Small intestine (tissue), 7 donors: ENCODE data around the gene SLC25A45. TPM values are rescaled to one million over a fixed set of nuclear protein-coding genes. Genes with fewer than 3 reads are reported as not detected.

ENCODE experiments used
- DNase-seq, 2 donors: peaks; one replicate each; pipeline versions ENCODE4 v3.0.0 to v3.0.0-alpha.2; 2013
- FAIRE-seq: peaks from 2 replicates; lab custom pipeline; 2012; peaks lifted over from hg19 to GRCh38; lab: Jason Lieb, UNC
- H3K27ac ChIP-seq, 3 donors: one replicate each; pipeline ENCODE4 v1.5.1; 2013; ENCODE audit warnings: low read length in 2 of 3, mild to moderate bottlenecking in 2 of 3, control low read depth in 1 of 3, inconsistent platforms in 1 of 3, low read depth in 1 of 3, moderate library complexity in 1 of 3
- H3K27me3 ChIP-seq, 3 donors: one replicate each; pipeline ENCODE4 v1.6.1; 2013; ENCODE audit warnings: low read length in 3 of 3, inconsistent platforms in 1 of 3; ENCODE audit not compliant: control insufficient read depth in 3 of 3, insufficient read depth in 3 of 3
- H3K36me3 ChIP-seq, 3 donors: one replicate each; pipeline ENCODE4 v1.6.1; 2013; ENCODE audit warnings: low read length in 3 of 3, inconsistent platforms in 1 of 3, low read depth in 1 of 3, mild to moderate bottlenecking in 1 of 3, moderate library complexity in 1 of 3; ENCODE audit not compliant: control insufficient read depth in 3 of 3, insufficient read depth in 2 of 3
- H3K4me1 ChIP-seq, 3 donors: one replicate each; pipeline ENCODE4 v1.6.1; 2013; ENCODE audit warnings: low read length in 2 of 3, inconsistent platforms in 1 of 3, low read depth in 1 of 3, mild to moderate bottlenecking in 1 of 3, moderate library complexity in 1 of 3; ENCODE audit not compliant: control insufficient read depth in 3 of 3, insufficient read depth in 2 of 3
- H3K4me3 ChIP-seq, 3 donors: one replicate each; pipeline ENCODE4 v1.5.1; 2013; ENCODE audit warnings: low read length in 3 of 3, control low read depth in 1 of 3, inconsistent platforms in 1 of 3, low read depth in 1 of 3, mild to moderate bottlenecking in 1 of 3, moderate library complexity in 1 of 3
- H3K9me3 ChIP-seq, 2 donors: one replicate each; pipeline ENCODE4 v1.6.1; 2013; ENCODE audit warnings: low read depth in 1 of 2, low read length in 1 of 2; ENCODE audit not compliant: control insufficient read depth in 2 of 2, insufficient read depth in 1 of 2
- WGBS, 3 donors: extraction: QIAGEN DNeasy Blood & Tissue Kit; methylation state at CpG; one replicate each; pipeline ENCODE4 v1.1.7; 2013; 5-methylcytosine and 5-hydroxymethylcytosine counted together
- polyA plus RNA-seq, 4 donors: library from polyadenylated mRNA; stranded (reverse) in 3 of 4; unstranded in 1 of 4; fragments of 200-250 nt in 3 of 4; fragments of 120-200 nt in 1 of 4; gene quantifications; one replicate each; pipeline versions ENCODE4 v1.2.1 to v1.2.3, GENCODE V29; 2013
- donor health status: healthy with polysubstance abuse.
- donor health status: control.
- donor health status: control.
- donor health status: Bipolar disorder and iron deficiency.
- donor health status: healthy.

SLC25A45 gene
- polyA plus RNA-seq, 4 donors: 13.9 to 35.4 (median 22.1) TPM

GRCh38 chr11:65375012-65375411, 7.4 kb downstream of the SLC25A45 start:
- peak in 1 of 2 donors; percentile 81 for DNase-seq
- H3K27ac ChIP-seq: peak overlapping the region in 1 of 3 donors; percentile 29
- whole genome bisulfite sequencing, 3 donors: 40 to 70% (median 53%) methylated on average over 8 of the region's 8 CpGs

GRCh38 chr11:65373839-65374580, 8.4 kb downstream of the SLC25A45 start:
- no peaks in the 10 kb centered on the region for H3K9me3 ChIP-seq
- peaks cover 0 to 42% (median 3%) of the 10 kb centered on the region in 3 donors for H3K4me1 ChIP-seq
- peaks cover 0 to 47% (median 1%) of the 10 kb centered on the region in 3 donors for H3K36me3 ChIP-seq
- peak overlapping the region in 2 of 3 donors; percentile 1 to 12 for H3K27ac ChIP-seq
- no peaks in the 10 kb centered on the region for H3K27me3 ChIP-seq
- DNase-seq (no peak), FAIRE-seq (no peak)
- WGBS, 3 donors: 87 to 90% (median 89%) methylated on average over 14 of the region's 14 CpGs
- no peak overlapping the region for H3K4me3 ChIP-seq

More at GRCh38 chr11:65375012-65375411, 7.4 kb downstream of the SLC25A45 start:
- H3K36me3 ChIP-seq: peaks cover 0 to 57% (median 1%) of the 10 kb centered on the region in 3 donors
- peaks cover 0 to 50% (median 5%) of the 10 kb centered on the region in 3 donors for H3K4me1 ChIP-seq
- H3K27me3 ChIP-seq: no peaks in the 10 kb centered on the region
- no peaks in the 10 kb centered on the region for H3K9me3 ChIP-seq
- FAIRE-seq: no peak
- no peak overlapping the region for H3K4me3 ChIP-seq

DNA sequence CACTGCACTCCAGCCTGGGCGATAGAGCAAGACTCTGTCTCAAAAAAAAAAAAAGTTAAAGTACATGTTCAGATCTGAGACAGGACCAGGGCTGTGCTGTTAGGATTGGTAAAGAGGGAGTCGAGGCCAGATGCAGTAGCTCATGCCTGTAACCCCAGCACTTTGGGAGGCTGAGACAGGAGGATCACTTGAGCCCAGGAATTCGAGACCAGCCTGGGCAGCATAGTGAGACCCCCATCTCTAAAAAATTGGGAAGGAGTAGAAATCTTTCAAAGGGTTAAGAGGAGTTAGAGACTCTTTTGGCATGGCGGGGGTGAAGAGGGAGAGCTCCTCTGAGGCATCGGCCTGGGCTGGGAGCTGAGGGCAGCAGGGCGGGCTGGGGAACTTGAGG, 11.8 kb downstream of the SLC25A45 start:
- no peak for DNase-seq
- no peaks in the 10 kb centered on the region for H3K9me3 ChIP-seq
- FAIRE-seq: no peak
- H3K36me3 ChIP-seq: peaks cover 0 to 19% (median 0%) of the 10 kb centered on the region in 3 donors
- WGBS, 3 donors: 80 to 92% (median 83%) methylated on average over 6 of the region's 6 CpGs
- H3K27me3 ChIP-seq: no peaks in the 10 kb centered on the region
- H3K4me3 ChIP-seq: no peak overlapping the region
- peaks cover 0 to 35% (median 2%) of the 10 kb centered on the region in 3 donors for H3K4me1 ChIP-seq
- peak overlapping the region in 2 of 3 donors; percentile 48 to 63 for H3K27ac ChIP-seq

GRCh38 chr11:65366340-65366773, 16.1 kb downstream of the SLC25A45 start:
- Histone ChIP-seq H3K36me3 (peaks cover 0 to 2% (median 0%) of the 10 kb centered on the region in 3 donors), H3K27ac (peak overlapping the region; percentile 71 to 75 (median 73)), H3K27me3 (no peaks in the 10 kb centered on the region), H3K4me1 (peaks cover 0 to 27% (median 2%) of the 10 kb centered on the region in 3 donors), H3K4me3 (no peak overlapping the region), H3K9me3 (no peaks in the 10 kb centered on the region)
- peak; percentile 84 to 90 for DNase-seq
- no peak for FAIRE-seq
- WGBS, 3 donors: 1 to 4% (median 3%) methylated on average over 4 of the region's 4 CpGs

- FAIRE-seq: no peak
- Histone ChIP-seq H3K4me3 (no peak overlapping the region), H3K36me3 (peaks cover 0 to 2% (median 0%) of the 10 kb centered on the region in 3 donors), H3K9me3 (no peaks in the 10 kb centered on the region), H3K4me1 (peaks cover 0 to 26% (median 5%) of the 10 kb centered on the region in 3 donors), H3K27ac (no peak overlapping the region), H3K27me3 (no peaks in the 10 kb centered on the region)
- DNase-seq: no peak
- WGBS, 3 donors: 77 to 82% (median 80%) methylated on average over 3 of the region's 3 CpGs
Observed at GRCh38 chr11:65363770-65364169, 18.7 kb downstream of the SLC25A45 start.

DNA sequence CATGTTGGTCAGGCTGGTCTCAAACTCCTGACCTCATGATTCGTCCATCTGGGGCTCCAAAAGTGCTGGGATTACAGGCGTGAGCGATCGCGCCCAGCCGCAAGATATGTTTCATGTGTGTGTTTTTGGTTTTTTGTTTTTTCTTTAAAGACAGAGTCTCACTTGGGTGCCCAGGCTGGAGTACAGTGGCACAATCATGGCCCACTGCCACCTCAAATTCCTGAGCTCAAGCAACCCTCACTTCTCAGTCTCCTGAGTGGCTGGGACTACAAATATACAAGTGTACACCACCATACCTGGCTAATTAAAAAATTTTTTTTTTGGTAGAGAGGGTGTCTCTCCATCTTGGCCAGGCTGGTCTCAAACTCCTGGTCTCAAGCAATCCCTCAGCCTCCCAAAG, 19.5 kb downstream of the SLC25A45 start:
- peaks cover 0 to 2% (median 0%) of the 10 kb centered on the region in 3 donors for H3K36me3 ChIP-seq
- FAIRE-seq (no peak), DNase-seq (no peak)
- H3K9me3 ChIP-seq: no peaks in the 10 kb centered on the region
- H3K27ac ChIP-seq: peak overlapping the region in 1 of 3 donors; percentile 26
- no peaks in the 10 kb centered on the region for H3K27me3 ChIP-seq
- H3K4me3 ChIP-seq: no peak overlapping the region
- WGBS, 3 donors: 80 to 93% (median 88%) methylated on average over 6 of the region's 6 CpGs
- H3K4me1 ChIP-seq: peaks cover 0 to 32% (median 5%) of the 10 kb centered on the region in 3 donors

GRCh38 chr11:65362320-65362931, 20.0 kb downstream of the SLC25A45 start:
- Histone ChIP-seq H3K9me3 (no peaks in the 10 kb centered on the region), H3K36me3 (peaks cover 0 to 2% (median 0%) of the 10 kb centered on the region in 3 donors), H3K4me3 (no peak overlapping the region), H3K4me1 (peaks cover 0 to 32% (median 6%) of the 10 kb centered on the region in 3 donors), H3K27ac (peak overlapping the region in 1 of 3 donors; percentile 51), H3K27me3 (no peaks in the 10 kb centered on the region)
- 77 to 91% (median 91%) methylated on average over 10 of the region's 10 CpGs for WGBS, 3 donors
- FAIRE-seq (no peak), DNase-seq (no peak)

DNA sequence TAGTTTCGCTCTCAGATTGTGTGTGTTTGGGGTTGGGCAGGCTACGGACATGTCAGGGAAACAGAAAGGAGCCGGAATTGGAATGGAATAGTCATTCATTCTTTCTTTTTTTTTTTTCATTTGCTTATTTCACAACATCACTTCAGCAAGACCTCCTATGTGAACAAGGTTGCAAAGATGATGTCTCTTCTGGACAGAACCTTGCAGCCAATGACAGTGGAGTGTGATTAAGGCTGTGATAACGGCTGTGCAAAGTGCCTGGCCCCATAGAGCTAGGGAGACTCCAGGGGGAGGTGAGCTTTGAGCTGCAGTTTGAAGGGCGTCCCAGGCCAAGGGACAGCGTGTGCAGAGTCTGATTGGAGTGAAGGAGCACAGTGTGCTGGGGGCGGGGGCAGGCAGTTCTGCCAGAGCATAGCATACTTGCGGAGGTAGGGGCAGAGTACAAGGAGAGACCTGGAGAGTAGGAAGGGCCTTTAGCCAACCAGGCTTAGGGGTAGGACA, 24.5 kb downstream of the SLC25A45 start:
- H3K4me3 ChIP-seq: no peak overlapping the region
- no peaks in the 10 kb centered on the region for H3K9me3 ChIP-seq
- peak; percentile 94 to 98 for DNase-seq
- peaks cover 0 to 3% (median 0%) of the 10 kb centered on the region in 3 donors for H3K36me3 ChIP-seq
- peaks cover 0 to 14% (median 0%) of the 10 kb centered on the region in 3 donors for H3K27me3 ChIP-seq
- WGBS, 3 donors: 25 to 57% (median 28%) methylated on average over 8 of the region's 8 CpGs
- peaks cover 4 to 51% (median 15%) of the 10 kb centered on the region in 3 donors for H3K4me1 ChIP-seq
- no peak for FAIRE-seq
- peak overlapping the region; percentile 43 to 91 (median 56) for H3K27ac ChIP-seq
